Stimulated activated CD8-positive, alpha-beta memory T cell treated with anti-CD3 and anti-CD28 coated beads, Interleukin-12 subunit alpha, Interleukin-12 subunit beta, amount 100 ng/mL, for 4 hours (primary cell): ENCODE measurements around the gene NAT16.
"Not testable (repeated sequence)": the region's sequence is repeated elsewhere in the genome, so short reads cannot be mapped to it uniquely, and the experiment has no call there.

Experiments used
- DNase-seq: peaks from one replicate; pipeline ENCODE4 v3.0.0-alpha.2; 2020; ENCODE audit warnings: low read depth

NAT16 gene

DNA sequence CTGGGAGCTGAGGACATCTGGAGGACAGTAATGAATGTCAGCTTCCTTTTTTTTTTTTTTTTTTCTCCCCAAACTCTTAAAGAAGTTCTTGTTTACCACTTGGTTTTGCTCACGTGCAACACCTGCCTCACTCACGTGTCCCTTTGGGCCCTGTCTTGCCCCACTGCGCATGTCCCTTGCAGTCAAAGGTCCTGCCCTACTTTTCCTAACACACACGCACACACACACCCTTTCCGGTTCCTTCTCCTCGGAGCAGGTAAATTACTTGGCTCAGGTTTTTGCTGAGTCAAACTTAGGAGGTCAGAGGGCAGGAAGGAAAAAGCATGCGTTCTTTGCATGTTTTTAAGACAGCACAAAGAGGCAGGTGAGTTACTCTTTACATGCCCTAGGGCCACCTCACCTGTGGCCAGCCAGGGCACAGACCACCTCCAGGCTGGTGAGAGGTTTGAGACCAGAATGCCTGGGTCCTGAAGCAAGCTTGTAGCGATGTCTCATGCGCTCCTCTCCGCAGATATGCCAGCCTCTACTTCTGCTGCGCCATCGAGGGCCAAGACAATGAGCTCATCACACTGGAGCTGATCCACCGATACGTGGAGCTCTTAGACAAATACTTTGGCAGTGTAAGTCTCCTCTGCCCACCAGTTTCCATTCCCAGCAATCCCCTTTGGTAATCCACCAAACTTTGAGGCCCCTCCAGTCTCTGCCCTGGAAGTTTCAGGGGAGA lies 23.1 kb downstream of the NAT16 start:
- DNase-seq, result no peak

DNA sequence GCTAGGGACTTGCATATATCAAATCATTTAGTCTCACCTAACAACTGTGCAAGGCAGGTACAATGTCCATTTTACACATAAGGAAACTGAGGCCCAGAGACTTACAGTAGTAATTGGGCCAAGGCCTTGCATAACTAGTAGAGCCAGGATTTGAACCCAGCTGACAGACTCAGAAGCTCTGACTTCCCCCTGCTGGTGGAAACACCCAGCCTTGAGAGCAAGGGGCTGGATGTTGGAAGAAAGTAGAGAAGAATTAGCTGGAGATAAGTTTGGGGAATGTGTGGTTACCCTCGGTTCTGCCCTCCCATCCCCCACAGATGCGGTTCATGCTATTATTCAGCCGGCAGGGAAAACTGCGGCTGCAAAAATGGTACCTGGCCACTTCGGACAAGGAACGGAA lies 23.8 kb downstream of the NAT16 start:
- no peak for DNase-seq

DNA sequence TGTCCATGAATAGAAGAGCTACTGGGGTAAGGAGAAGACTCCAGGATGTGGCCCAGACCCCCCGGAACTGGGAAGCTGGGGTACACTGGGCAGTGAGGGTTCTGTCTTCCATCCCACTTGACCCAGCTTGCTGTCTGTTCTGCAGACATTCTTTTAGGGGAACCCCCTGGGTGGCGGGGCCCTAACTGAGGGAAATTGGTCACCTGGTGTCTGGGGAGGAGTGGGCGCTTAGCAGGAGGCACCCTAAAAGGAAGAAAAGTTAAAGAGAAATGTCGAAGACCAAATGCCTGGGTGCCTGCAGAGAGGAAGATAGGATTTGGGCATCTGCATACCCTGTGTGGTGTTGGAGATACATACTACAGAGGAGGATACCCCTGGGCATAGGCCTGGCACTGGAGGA lies 24.8 kb downstream of the NAT16 start:
- DNase-seq, result no peak

GRCh38 chr7:101154693-101155102 lies 25.4 kb downstream of the NAT16 start:
- no peak for DNase-seq

DNA sequence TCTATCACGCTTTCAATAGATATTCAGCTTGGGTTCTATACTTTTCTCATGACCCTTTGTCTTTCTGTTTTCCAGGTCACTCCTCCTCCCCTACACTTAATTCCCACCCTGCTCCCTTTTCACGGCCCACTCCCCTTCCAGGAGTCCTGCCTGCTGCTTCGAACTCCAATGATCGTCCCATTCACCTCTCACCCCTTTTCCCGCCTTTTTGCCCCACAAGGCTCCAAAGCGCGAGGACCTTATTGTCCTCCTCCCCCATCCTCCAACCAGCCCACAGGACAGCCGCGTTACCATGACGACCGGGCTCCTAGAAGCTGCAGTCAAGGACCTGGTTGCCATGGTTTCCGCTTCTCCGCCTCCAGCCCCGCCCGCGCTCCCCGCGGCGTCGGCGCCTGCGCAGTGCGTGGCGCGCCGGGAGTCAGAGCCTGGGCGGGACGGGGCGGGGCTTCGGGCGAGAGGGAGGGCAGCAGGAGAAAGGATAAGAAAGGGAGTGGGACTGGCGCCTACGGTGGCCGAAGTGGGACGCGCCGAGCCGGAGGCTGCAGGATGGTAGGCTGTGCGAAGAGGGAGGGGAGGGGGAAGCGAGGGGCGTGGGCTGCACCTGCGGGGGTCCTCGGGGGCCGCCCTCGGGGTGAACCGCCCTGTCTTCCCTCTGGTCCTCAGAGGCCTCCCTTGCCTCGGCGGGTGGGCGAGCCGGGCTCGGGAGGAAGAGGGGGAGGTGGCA lies 26.0 kb downstream of the NAT16 start, which contains the start of gene AP1S1:
Gene AP1S1 (plus strand): TSS at position 508 of the 724 bp plus-strand sequence. CDS start 39 bp downstream, at position 547.
- peak; percentile 84 for DNase-seq

GRCh38 chr7:101151908-101152651 lies 28.0 kb downstream of the NAT16 start:
- DNase-seq, result no peak

GRCh38 chr7:101140746-101141382 lies 39.2 kb downstream of the NAT16 start:
- no peak for DNase-seq

GRCh38 chr7:101140339-101140699 lies 39.8 kb downstream of the NAT16 start:
- no peak for DNase-seq

GRCh38 chr7:101138213-101138870 lies 41.8 kb downstream of the NAT16 start:
- DNase-seq, result peak; percentile 83

GRCh38 chr7:101137651-101138212 lies 42.4 kb downstream of the NAT16 start:
- no peak for DNase-seq

DNA sequence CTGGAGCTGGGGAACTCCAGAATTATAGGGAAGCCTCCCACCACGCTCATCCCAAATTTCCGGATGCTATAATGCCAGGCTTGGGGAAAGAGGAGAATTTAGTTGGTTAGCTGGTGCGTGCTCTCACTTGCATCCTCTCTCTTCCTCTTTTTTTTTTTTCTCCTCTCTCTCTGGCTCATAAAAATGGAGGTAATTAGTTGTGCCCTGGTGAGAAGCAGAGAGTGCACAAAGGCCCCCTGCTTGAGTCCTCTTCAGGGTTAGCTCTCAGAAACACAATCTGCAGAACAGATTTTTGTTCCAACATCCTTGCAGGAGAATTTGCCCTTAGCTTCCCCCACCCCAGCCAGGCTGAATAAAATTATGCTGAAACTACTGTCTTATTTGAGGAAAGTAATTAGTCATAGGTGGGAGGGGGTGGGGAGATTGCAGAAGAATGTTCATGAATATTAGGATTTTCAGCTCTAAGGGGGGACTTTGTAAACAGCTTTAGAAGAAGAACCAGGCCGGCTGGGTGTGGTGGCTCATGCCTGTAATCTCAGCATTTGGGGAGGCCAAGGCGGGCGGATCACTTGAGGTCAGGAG lies 45.6 kb downstream of the NAT16 start:
- no peak for DNase-seq

DNA sequence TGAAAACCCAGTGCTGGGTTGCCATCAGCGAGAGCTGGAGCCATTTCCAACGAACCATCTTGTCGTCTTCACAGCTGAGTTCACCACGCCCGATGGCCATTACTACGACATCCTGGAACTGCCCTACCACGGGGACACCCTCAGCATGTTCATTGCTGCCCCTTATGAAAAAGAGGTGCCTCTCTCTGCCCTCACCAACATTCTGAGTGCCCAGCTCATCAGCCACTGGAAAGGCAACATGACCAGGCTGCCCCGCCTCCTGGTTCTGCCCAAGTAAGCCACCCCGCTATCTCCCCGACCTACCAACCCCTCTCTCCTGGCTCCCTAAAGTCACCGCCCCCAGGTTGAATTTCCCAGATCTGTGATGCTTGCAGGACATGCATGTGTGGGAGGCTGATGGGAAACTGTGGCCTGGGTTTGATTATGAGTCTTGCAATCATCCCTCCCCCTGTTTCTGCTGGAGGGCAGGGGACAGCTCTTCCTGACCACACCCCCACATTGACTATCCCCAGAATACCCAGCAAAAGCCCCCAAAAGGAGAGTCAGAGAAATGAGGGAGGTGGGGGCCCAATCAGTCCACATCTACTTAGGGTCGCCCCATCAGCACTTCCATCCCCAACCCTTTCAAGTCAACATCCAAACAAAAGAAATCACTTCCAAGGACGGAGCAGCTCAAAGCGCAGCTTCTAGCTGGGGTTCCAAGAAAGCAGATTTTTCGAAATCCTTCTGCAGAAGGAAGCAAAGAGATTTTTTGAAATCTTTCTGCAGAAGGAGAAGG lies 46.3 kb downstream of the NAT16 start:
- DNase-seq, result no peak

- DNase-seq, result not testable (repeated sequence)
These were observed 47.2 kb downstream of the NAT16 start for GRCh38 chr7:101132626-101133600.

GRCh38 chr7:101129603-101130117 lies 50.4 kb downstream of the NAT16 start:
- DNase-seq, result no peak

GRCh38 chr7:101128040-101128834 lies 51.9 kb downstream of the NAT16 start:
- DNase-seq, result no peak

DNA sequence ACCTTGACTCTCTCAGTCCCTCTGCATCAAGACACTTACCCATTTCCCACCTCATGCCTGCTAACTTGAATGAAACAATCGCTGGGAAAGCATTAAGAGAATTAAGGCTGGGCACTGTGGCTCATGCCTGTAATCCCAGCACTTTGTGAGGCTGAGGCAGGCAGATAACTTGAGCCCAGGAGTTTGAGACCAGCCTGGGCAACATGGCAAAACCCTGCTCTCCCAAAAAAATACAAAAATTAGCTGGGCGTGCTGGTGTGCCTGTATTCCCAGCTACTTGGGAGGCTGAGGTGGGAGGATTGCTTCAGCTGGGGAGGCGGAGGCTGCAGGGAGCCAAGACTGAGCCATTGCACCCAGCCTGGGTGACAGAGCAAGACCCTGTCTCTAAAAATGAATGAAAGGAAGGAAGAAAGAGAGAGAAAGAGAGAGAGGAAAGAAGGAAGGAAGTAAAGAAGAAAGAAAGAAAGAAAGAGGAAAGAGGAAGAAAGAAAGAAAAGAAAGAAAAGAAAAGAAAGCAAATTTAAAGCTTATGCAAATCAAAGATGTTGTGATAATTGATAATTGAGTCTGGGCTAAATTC lies 52.5 kb downstream of the NAT16 start:
- DNase-seq, result no peak

GRCh38 chr7:101126651-101127459 lies 53.2 kb downstream of the NAT16 start, which contains the start of gene SERPINE1:
Gene SERPINE1, plus strand, starts transcription at chr7:101127104. Its CDS starts 1,290 bp downstream, at chr7:101128394.
- peak; percentile 37 for DNase-seq
